MCF 10A (cell line): ENCODE measurements around the gene MALL. TPM values are rescaled to one million over a fixed set of nuclear protein-coding genes. Genes with fewer than 3 reads are reported as not detected.
"Not testable (repeated sequence)": the region's sequence is repeated elsewhere in the genome, so short reads cannot be mapped to it uniquely, and the experiment has no call there.

Experiments used
- BruUV-seq: library from RNA; stranded (reverse); fragments of 400-500 nt; replicated peaks from 2 replicates; lab custom pipeline; 2021; lab: Mats Ljungman, UMichigan
- CTCF ChIA-PET: fragments of 300-600 bp; sonication (Branson Sonifier 250); formaldehyde crosslinking; extraction: SDS; loops from one replicate; lab custom pipeline; 2021; ENCODE audit warnings: antibody characterized with exemption, inconsistent platforms; lab: Yijun Ruan, JAX
- POLR2A ChIA-PET: fragments of 300-600, 350-650 bp; sonication (Branson Sonifier 250); formaldehyde crosslinking; extraction: SDS; loops from one replicate; lab custom pipeline; 2020; ENCODE audit warnings: antibody characterized with exemption, inconsistent platforms; lab: Yijun Ruan, JAX
- DNase-seq: peaks from one replicate; pipeline ENCODE4 v3.0.0-alpha.2; 2018; ENCODE audit not compliant: unreplicated experiment
- H3K27ac Mint-ChIP-seq: one replicate; pipeline ENCODE4 v1.8.0; 2022; ENCODE audit warnings: mild to moderate bottlenecking, low read depth, mixed read lengths; ENCODE audit not compliant: unreplicated experiment
- H3K27me3 Mint-ChIP-seq: one replicate; pipeline ENCODE4 v1.8.0; 2022; ENCODE audit warnings: mixed read lengths; ENCODE audit not compliant: insufficient read depth, unreplicated experiment
- H3K36me3 Mint-ChIP-seq: one replicate; pipeline ENCODE4 v1.8.0; 2022; ENCODE audit warnings: mild to moderate bottlenecking, moderate library complexity, mixed read lengths; ENCODE audit not compliant: insufficient read depth, unreplicated experiment
- H3K4me1 Mint-ChIP-seq: one replicate; pipeline ENCODE4 v1.8.0; 2022; ENCODE audit warnings: mixed read lengths; ENCODE audit not compliant: insufficient read depth, unreplicated experiment
- H3K4me3 Mint-ChIP-seq: one replicate; pipeline ENCODE4 v1.8.0; 2022; ENCODE audit warnings: mild to moderate bottlenecking, moderate library complexity, mixed read lengths; ENCODE audit not compliant: unreplicated experiment
- H3K9me3 Mint-ChIP-seq: one replicate; pipeline ENCODE4 v1.8.0; 2022; ENCODE audit warnings: mixed read lengths; ENCODE audit not compliant: unreplicated experiment
- intact Hi-C: fragments of 100-400 bp; cut with micrococcal nuclease; formaldehyde crosslinking; loops from 2 replicates; pipeline ENCODE4 v1.14.1; 2022
- total RNA-seq: library from RNA; stranded (reverse); gene quantifications from 2 replicates; pipeline ENCODE4 v1.2.3, GENCODE V29; 2022

The MALL gene
- total RNA-seq, 1 experiment from 2014 or later = 1.8 TPM

DNA sequence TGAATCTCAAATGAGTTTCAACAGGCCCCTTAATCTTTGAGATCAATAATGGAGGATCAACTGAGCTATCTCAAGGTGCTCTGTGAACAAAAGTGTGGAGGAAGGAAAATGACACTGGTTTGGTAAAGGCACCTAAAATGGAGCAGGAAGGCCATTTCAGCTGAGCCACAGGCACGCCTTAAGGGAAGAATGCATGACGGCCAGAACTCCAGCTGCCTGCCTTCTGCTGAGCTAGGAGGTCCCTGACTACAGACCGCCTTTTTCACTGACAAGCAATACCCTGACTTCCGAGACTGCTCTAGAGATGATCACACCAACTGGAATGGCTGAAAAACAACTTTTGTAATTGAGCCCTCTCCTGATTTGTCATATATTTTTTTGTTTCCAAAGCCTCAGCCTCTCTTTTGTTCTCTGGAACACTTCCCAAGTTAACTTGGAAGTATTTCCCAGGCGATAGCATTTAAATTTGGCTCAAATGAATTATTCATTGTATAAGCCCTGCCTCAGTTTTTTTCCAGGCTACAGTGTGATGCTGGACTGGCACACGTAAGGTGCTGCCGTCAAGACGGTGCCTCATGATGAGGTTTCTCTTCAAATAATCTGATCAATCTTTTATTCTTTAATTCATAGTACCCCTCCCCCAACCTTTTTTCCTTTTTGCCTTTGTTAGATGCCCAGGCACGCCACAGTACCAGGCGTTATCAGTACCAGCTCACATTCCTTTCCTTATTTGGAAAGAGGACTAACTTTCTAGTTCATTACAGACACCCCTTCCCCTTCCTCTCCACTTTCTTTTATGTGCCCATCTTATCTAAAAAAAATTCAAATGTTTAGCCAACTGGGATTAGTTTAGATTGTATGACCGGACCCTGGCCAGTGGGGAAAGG, 60.9 kb downstream of the MALL start:
- BruUV-seq, H3K27me3 Mint-ChIP-seq, H3K27ac Mint-ChIP-seq, DNase-seq, POLR2A ChIA-PET, H3K36me3 Mint-ChIP-seq, H3K4me3 Mint-ChIP-seq, intact Hi-C loops, H3K4me1 Mint-ChIP-seq, H3K9me3 Mint-ChIP-seq, CTCF ChIA-PET: not testable (repeated sequence)

DNA sequence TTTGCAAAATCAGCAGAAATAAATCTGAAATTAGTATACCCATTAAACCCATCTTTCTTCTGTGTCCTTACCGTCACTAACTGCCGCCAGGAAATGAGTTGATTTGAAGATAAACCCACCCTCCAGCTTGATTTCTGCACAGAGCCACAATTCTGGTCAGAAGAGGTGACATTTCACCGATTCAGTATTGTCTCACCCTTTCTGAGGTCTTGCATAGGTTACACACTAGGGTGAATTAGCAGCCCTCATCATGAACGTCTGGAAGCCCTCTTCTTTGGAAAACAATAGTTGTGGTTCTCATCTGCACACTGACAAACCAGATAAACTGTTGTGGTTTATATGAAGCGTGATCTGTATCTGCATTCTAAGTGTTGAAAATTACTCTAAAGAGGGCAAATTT, 61.9 kb downstream of the MALL start:
- POLR2A ChIA-PET = not testable (repeated sequence)

GRCh38 chr2:110052166-110052565, 63.5 kb downstream of the MALL start:
- intact Hi-C loops, H3K27me3 Mint-ChIP-seq, H3K4me3 Mint-ChIP-seq, H3K27ac Mint-ChIP-seq, H3K9me3 Mint-ChIP-seq, CTCF ChIA-PET, H3K4me1 Mint-ChIP-seq, H3K36me3 Mint-ChIP-seq, DNase-seq, BruUV-seq, POLR2A ChIA-PET: not testable (repeated sequence)

More for the DNA sequence above, 61.9 kb downstream of the MALL start:
- intact Hi-C loops, H3K4me3 Mint-ChIP-seq, H3K4me1 Mint-ChIP-seq, H3K27ac Mint-ChIP-seq, DNase-seq, CTCF ChIA-PET, H3K9me3 Mint-ChIP-seq, BruUV-seq, H3K27me3 Mint-ChIP-seq, H3K36me3 Mint-ChIP-seq: not testable (repeated sequence)

GRCh38 chr2:110050222-110050621, 65.4 kb downstream of the MALL start:
- CTCF ChIA-PET, H3K4me3 Mint-ChIP-seq, H3K27me3 Mint-ChIP-seq, BruUV-seq, H3K27ac Mint-ChIP-seq, H3K9me3 Mint-ChIP-seq, POLR2A ChIA-PET, H3K36me3 Mint-ChIP-seq, intact Hi-C loops, H3K4me1 Mint-ChIP-seq, DNase-seq: not testable (repeated sequence)

DNA sequence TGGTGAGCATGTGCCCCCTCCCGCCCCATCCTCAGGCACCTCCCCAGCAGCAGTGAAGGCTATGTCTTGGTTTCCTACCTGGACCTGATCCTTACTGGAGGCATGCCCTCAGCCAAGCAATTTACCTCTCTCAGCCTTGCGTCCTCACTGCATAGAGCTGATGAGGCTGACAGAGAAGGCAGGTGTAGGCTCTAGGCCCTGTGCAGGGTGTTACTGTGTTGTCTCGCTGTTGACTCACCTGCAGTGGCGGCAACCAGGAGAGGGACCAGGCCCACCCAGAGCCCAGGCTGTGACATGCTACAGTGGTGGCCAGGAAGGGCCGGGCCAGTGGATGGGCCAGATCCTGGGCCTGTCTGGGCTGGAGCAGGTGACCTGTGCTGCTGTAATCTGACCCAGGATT, 65.9 kb downstream of the MALL start:
- H3K36me3 Mint-ChIP-seq, H3K4me3 Mint-ChIP-seq, intact Hi-C loops, H3K27ac Mint-ChIP-seq, CTCF ChIA-PET, H3K4me1 Mint-ChIP-seq, DNase-seq, BruUV-seq, H3K27me3 Mint-ChIP-seq, H3K9me3 Mint-ChIP-seq, POLR2A ChIA-PET: not testable (repeated sequence)

GRCh38 chr2:110048255-110049197, 67.1 kb downstream of the MALL start:
- H3K27ac Mint-ChIP-seq, CTCF ChIA-PET, BruUV-seq, H3K27me3 Mint-ChIP-seq, DNase-seq, H3K9me3 Mint-ChIP-seq, POLR2A ChIA-PET, H3K36me3 Mint-ChIP-seq, H3K4me3 Mint-ChIP-seq, intact Hi-C loops, H3K4me1 Mint-ChIP-seq: not testable (repeated sequence)

- H3K27ac Mint-ChIP-seq, H3K4me1 Mint-ChIP-seq, H3K27me3 Mint-ChIP-seq, H3K9me3 Mint-ChIP-seq, DNase-seq, H3K4me3 Mint-ChIP-seq, POLR2A ChIA-PET, CTCF ChIA-PET, H3K36me3 Mint-ChIP-seq, BruUV-seq, intact Hi-C loops: not testable (repeated sequence)
These were observed 68.4 kb downstream of the MALL start for GRCh38 chr2:110047225-110047624.

- DNase-seq, CTCF ChIA-PET, H3K27ac Mint-ChIP-seq, H3K36me3 Mint-ChIP-seq, BruUV-seq, H3K27me3 Mint-ChIP-seq, H3K4me3 Mint-ChIP-seq, H3K4me1 Mint-ChIP-seq, intact Hi-C loops, POLR2A ChIA-PET, H3K9me3 Mint-ChIP-seq: not testable (repeated sequence)
These were observed 73.5 kb downstream of the MALL start for GRCh38 chr2:110041941-110042660.
